Sigmoid colon (tissue), 7 donors: ENCODE measurements around the gene GRM7. TPM values are rescaled to one million over a fixed set of nuclear protein-coding genes. Genes with fewer than 3 reads are reported as not detected.

Source experiments
- DNase-seq: peaks from one replicate; pipeline ENCODE4 v3.0.0-alpha.2; 2019
- H3K27ac ChIP-seq, 4 donors: fragments of 200-600 bp; sonication (generic); one replicate each; pipeline ENCODE4 v1.5.1; 2016 to 2019; ENCODE audit warnings: mild to moderate bottlenecking in 1 of 4
- H3K27me3 ChIP-seq, 3 donors: fragments of 200-600 bp; sonication (generic); one replicate each; pipeline ENCODE4 v1.5.1; 2019; ENCODE audit warnings: mild to moderate bottlenecking in 1 of 3
- H3K36me3 ChIP-seq, 4 donors: fragments of 200-600 bp; sonication (generic); one replicate each; pipeline ENCODE4 v1.5.1; 2016 to 2019
- H3K4me1 ChIP-seq, 4 donors: fragments of 200-600 bp; sonication (generic); one replicate each; pipeline ENCODE4 v1.5.1; 2017 to 2019
- H3K4me3 ChIP-seq, 4 donors: fragments of 200-600 bp; sonication (generic); one replicate each; pipeline ENCODE4 v1.5.1; 2017 to 2019; ENCODE audit warnings: mild to moderate bottlenecking in 2 of 4, moderate library complexity in 1 of 4
- H3K9me3 ChIP-seq, 4 donors: fragments of 200-600 bp in 3 of 4; sonication (generic) in 3 of 4; one replicate each; pipeline versions ENCODE4 v1.5.1 to v1.6.1; 2013 to 2019
- EP300 ChIP-seq, 4 donors: sonication (generic); formaldehyde crosslinking; IDR thresholded peaks; one replicate each; pipeline ENCODE4 v1.6.1; 2017; ENCODE audit warnings: antibody characterized with exemption in 4 of 4
- POLR2A ChIP-seq, 2 donors: fragments of 450-650 bp; IDR thresholded peaks; one replicate each; pipeline ENCODE4 v1.6.1; 2016; ENCODE audit warnings: antibody characterized with exemption in 2 of 2, mild to moderate bottlenecking in 2 of 2, moderate library complexity in 2 of 2
- POLR2AphosphoS5 ChIP-seq, 4 donors: sonication (generic); formaldehyde crosslinking; IDR thresholded peaks; one replicate each; pipeline ENCODE4 v1.6.1; 2017; ENCODE audit warnings: antibody characterized with exemption in 4 of 4
- WGBS, 2 donors: extraction: QIAGEN DNeasy Blood & Tissue Kit; methylation state at CpG; one replicate each; pipeline ENCODE4 v1.1.7; 2013; 5-methylcytosine and 5-hydroxymethylcytosine counted together
- intact Hi-C: fragments of 100-400 bp; cut with DNase I; formaldehyde crosslinking; loops from one replicate; pipeline ENCODE4 v1.15.1; 2023
- polyA plus RNA-seq, 3 donors: library from polyadenylated mRNA; stranded (reverse); fragments of 200-250 nt; gene quantifications; one replicate each; pipeline ENCODE4 v1.2.3, GENCODE V29; 2013
- total RNA-seq, 4 donors: library from RNA; depleted of rRNA; stranded (reverse); fragments of >200 nt; gene quantifications; one replicate each; pipeline ENCODE4 v1.1.0, GENCODE V29; 2016
- TF ChIP-seq, protein P1 (sequence below), 4 experiments: fragments of 450-650 bp in 3 of 4; fragments of 200-600 bp in 1 of 4; IDR thresholded peaks; one replicate each; pipeline ENCODE4 v1.5.1; 2016 to 2019; ENCODE audit warnings: antibody characterized with exemption in 4 of 4, mild to moderate bottlenecking in 3 of 4, moderate library complexity in 2 of 4
- donor health status: healthy with polysubstance abuse.
- donor health status: Bipolar disorder and iron deficiency.
- donor health status: healthy.

Gene GRM7
- total and polyA plus RNA-seq, 7 donors: 0.09 to 0.71 (median 0.22) TPM; not detected in 3

DNA sequence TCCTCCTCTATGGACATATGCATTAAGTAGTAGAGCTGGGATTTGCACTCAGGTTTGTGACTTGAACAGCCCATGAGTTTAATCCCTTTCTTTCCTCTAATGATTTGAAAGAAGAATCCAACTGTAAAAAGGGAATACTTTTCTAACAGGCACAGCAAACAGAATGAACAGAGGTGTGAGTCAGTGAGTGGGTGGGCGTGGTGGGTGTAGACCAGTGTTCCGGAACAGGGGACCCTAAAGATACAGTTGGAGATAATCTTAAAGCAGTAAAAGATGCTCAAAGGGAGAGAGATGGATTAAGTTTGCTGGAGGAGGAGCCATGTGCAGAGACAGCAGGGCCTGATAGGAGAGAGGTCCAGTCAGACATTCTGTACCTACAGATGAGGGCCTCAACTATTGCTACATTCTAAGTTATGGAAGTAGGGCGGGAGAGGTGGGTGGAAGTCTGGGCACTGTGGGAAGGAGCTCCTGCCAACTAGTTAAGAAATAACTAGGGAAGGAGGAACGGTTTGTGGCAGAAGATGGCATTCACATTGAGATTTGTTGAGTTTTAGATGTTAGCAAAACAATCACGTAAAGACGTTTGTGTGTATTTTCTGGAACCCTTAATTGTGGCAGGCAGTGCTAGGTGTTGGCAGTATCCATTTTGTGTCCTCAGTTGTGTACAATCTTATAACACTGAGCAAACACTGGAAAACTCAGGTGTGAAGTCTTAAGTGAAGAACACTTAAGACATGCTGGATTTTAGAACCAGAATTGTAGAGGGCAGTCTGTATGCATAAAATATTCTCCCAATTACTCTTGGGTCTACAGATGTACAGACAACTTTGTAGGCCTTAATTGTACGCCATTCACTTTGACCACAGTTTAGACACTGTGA, 511.0 kb downstream of the GRM7 start:
- WGBS, 2 donors: 36 to 66% methylated on average over 7 of the region's 7 CpGs
- intact Hi-C loops: no loop called here

DNA sequence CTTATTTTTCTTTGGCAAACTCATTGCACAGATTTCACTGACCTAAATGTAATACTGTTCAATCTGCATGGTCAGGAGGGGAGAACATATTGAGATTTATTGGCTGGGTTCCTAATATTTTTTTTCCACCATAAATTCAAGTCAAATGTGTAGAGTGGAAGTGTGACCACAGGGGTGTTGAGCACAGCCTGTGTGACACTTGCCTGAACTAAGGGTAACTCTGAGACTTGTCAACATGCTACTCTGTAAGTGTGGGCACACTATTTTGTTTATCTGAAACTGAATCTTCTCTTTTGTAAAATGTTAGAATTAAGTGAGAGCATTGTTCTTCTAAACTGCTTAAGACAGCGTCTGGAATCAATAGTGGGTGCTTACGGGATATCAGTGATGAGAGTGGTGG, 516.2 kb downstream of the GRM7 start:
- Histone ChIP-seq H3K36me3 (no peaks in the 10 kb centered on the region), H3K27me3 (no peaks in the 10 kb centered on the region), H3K27ac (no peak overlapping the region), H3K4me1 (peaks cover 0 to 16% (median 12%) of the 10 kb centered on the region in 4 donors), H3K4me3 (no peak overlapping the region), H3K9me3 (no peaks in the 10 kb centered on the region)
- intact Hi-C loops: no loop called here
- no peak for DNase-seq
- TF ChIP-seq POLR2AphosphoS5 (IDR thresholded peaks at IDR 0.05): no peak
- TF ChIP-seq, protein P1, sequence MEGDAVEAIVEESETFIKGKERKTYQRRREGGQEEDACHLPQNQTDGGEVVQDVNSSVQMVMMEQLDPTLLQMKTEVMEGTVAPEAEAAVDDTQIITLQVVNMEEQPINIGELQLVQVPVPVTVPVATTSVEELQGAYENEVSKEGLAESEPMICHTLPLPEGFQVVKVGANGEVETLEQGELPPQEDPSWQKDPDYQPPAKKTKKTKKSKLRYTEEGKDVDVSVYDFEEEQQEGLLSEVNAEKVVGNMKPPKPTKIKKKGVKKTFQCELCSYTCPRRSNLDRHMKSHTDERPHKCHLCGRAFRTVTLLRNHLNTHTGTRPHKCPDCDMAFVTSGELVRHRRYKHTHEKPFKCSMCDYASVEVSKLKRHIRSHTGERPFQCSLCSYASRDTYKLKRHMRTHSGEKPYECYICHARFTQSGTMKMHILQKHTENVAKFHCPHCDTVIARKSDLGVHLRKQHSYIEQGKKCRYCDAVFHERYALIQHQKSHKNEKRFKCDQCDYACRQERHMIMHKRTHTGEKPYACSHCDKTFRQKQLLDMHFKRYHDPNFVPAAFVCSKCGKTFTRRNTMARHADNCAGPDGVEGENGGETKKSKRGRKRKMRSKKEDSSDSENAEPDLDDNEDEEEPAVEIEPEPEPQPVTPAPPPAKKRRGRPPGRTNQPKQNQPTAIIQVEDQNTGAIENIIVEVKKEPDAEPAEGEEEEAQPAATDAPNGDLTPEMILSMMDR (IDR thresholded peaks at IDR 0.05): no peak
- no peak for TF ChIP-seq EP300 (IDR thresholded peaks at IDR 0.05)
- 90 to 92% methylated on average over 2 of the region's 2 CpGs for WGBS, 2 donors

More for the DNA sequence above, 511.0 kb downstream of the GRM7 start:
- Histone ChIP-seq H3K4me3 (no peak overlapping the region), H3K9me3 (no peaks in the 10 kb centered on the region), H3K27ac (no peak overlapping the region), H3K27me3 (no peaks in the 10 kb centered on the region), H3K4me1 (no peaks in the 10 kb centered on the region), H3K36me3 (no peaks in the 10 kb centered on the region)
- TF ChIP-seq POLR2AphosphoS5 (IDR thresholded peaks at IDR 0.05) (no peak), POLR2A (IDR thresholded peaks at IDR 0.05) (no peak), EP300 (IDR thresholded peaks at IDR 0.05) (no peak)
- TF ChIP-seq, protein P1 (IDR thresholded peaks at IDR 0.05): no peak
- DNase-seq: no peak

DNA sequence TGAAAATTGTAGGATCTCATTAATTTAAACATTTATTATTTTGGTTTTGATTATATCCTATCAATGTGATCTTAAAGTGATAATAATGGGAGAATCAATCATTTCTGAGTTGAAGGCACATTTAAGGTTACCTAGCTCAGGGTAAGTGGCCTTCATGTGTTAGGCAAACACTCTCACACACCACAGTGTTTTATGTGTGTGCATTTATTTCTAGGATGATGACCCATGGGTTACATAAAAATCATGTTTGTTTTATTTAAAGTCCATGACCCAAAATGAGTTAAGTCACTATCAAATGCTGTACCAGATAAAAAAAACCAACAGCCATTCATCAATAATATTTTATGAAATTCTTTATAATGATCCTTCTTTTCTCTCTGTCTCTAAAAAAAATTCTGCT, 520.8 kb downstream of the GRM7 start:
- H3K27me3 ChIP-seq: no peaks in the 10 kb centered on the region
- H3K9me3 ChIP-seq: no peaks in the 10 kb centered on the region
- peak overlapping the region in 3 of 4 donors; percentile 47 to 65 (median 54) for H3K27ac ChIP-seq
- no peak overlapping the region for H3K4me3 ChIP-seq
- intact Hi-C loops: loop anchor here (5.0 kb wide), 1 partner anchor 74 kb away; no protein-coding TSS in a partner anchor
- H3K36me3 ChIP-seq: no peaks in the 10 kb centered on the region
- peaks cover 0 to 35% (median 29%) of the 10 kb centered on the region in 4 donors for H3K4me1 ChIP-seq
- TF ChIP-seq POLR2A (IDR thresholded peaks at IDR 0.05) (no peak), POLR2AphosphoS5 (IDR thresholded peaks at IDR 0.05) (no peak), EP300 (IDR thresholded peaks at IDR 0.05) (no peak)
- TF ChIP-seq, protein P1 (IDR thresholded peaks at IDR 0.05): no peak
- DNase-seq: no peak

DNA sequence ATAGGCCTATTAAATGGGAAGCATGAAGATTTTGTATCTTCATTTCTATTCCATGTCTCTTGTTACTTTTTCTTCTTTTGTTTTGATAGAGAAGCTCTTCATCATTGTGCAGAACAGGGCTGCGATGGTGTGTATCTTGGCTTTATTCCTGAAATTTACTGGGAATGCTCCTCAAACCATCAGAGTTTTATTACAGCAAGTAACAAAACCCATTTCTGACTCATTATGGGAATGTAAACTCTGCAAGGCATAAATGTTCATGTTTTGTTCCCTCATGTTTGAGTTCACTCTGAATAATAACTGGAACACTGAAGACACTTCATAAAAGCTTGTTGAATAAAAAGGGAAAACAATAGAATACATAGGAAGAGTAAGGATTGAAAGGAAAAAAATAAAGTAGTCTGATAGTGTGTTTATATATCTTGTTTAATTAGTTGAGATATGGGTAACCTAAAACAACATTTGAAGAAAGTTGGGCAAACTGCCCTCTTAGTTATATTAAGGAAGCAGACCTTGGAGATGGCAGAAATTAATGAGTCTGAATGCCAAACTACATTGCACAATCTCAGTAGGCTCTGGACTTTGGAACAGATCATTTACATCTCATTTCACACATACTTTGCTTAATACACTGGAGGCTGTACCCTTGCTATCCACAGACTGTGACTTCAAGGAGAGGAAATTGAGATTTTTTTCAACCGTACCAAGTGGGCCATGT, 521.5 kb downstream of the GRM7 start:
- intact Hi-C loops: loop anchor here (5.0 kb wide), 1 partner anchor 75 kb away; no protein-coding TSS in a partner anchor
- H3K4me1 ChIP-seq: peaks cover 0 to 35% (median 29%) of the 10 kb centered on the region in 4 donors
- peak overlapping the region in 3 of 4 donors; percentile 47 to 65 (median 54) for H3K27ac ChIP-seq
- no peaks in the 10 kb centered on the region for H3K27me3 ChIP-seq
- no peak overlapping the region for H3K4me3 ChIP-seq
- TF ChIP-seq, protein P1 (IDR thresholded peaks at IDR 0.05): no peak
- TF ChIP-seq EP300 (IDR thresholded peaks at IDR 0.05) (peak in 3 of 4 donors; percentile 20 to 46 (median 40)), POLR2AphosphoS5 (IDR thresholded peaks at IDR 0.05) (peak; percentile 53 to 88 (median 74))
- no peaks in the 10 kb centered on the region for H3K9me3 ChIP-seq
- DNase-seq: no peak
- 22 to 57% methylated on average over 2 of the region's 2 CpGs for WGBS, 2 donors
- no peaks in the 10 kb centered on the region for H3K36me3 ChIP-seq
